ENCODE data around the gene LONRF2.
"Not testable (repeated sequence)": the region's sequence is repeated elsewhere in the genome, so short reads cannot be mapped to it uniquely, and the experiment has no call there.

The LONRF2 gene

DNA sequence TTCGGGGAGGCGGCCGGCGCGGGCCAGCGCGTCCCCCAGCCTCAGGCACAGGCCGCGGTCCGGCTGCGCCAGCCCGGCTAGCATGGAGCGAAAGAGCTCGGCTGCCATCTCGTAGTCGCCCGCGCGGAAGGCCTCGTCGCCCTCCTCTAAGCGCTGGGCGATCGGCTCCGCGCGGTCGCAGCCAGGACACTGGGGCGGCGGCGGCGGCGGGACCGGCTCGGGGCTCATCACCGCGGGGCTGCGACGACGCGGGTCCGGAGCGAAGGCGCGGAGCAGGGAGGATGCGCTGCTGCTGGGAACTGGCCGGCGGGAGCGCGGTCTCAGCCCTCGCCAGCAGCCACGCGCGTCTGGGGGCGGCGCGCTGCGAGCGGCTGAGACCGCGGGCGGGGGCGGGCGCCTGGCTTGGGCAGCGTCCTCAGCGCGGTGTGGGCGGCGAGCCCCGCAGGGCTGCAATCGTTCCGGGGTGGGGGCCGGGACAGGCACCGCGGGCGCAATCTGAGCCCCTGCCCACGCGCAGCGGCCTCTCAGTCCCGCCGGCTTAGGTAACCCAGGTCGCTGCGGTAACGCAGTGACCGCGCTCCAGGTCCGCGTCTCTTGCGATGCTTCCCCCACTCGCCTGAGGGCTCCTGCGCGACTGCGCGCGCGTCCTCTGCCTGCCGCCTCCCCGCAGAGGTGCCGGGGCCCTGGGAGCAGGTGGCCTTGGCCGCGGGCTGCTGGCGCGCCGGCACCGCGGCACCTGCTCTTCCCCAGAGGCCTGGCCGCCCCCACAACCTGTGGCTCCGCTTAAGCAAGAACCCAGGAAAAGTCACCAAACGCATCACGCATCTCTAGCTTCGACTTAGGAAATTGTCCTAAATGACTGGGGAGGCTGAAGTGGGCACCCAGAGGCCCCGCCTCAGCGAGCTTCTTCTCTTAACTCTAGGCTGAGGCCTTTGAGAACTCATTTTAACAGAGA, at the start of gene LONRF2:
LONRF2 (minus strand) TSS at position 636 of the 955 bp plus-strand sequence; CDS start at position 228, 408 bp downstream.
- H2AFZ ChIP-seq (ENCODE audit: low read depth, low read length) = no peak within 1 kb of the TSS
- H3K4me1 ChIP-seq (ENCODE audit: low read length) = no peaks in the 10 kb centered on the region
- peaks cover 8% of the 10 kb centered on the region; the same call in 1 of the 2 replicates for H3K9me3 ChIP-seq (ENCODE audit: insufficient read depth, low read length)
- no peaks in the 10 kb centered on the region for H3K79me2 ChIP-seq (ENCODE audit: low read length)
- H3K4me3 ChIP-seq (ENCODE audit: low read length) = peak within 1 kb of the TSS; percentile 76
- peaks cover 10% of the 10 kb centered on the region; the same call in 1 of the 2 replicates for H3K27me3 ChIP-seq (ENCODE audit: low read depth, low read length)
- no peaks in the 10 kb centered on the region for H4K20me1 ChIP-seq (ENCODE audit: insufficient read depth, low read length)
- peaks cover 5% of the 10 kb centered on the region for H3K36me3 ChIP-seq (replicated peaks; ENCODE audit: low read depth, low read length)
- H3K27ac ChIP-seq (ENCODE audit: low read length) = no peak within 1 kb of the TSS
- H3K9ac ChIP-seq (ENCODE audit: low read length) = peak within 1 kb of the TSS; percentile 45; the same call in 1 of the 2 replicates
- peak within 1 kb of the TSS; percentile 53 for H3K4me2 ChIP-seq (ENCODE audit: low read length)
- TF ChIP-seq EZH2phosphoT487 (IDR thresholded peaks at IDR 0.05; ENCODE audit: low read depth) = no peak
- TF ChIP-seq, protein P1, sequence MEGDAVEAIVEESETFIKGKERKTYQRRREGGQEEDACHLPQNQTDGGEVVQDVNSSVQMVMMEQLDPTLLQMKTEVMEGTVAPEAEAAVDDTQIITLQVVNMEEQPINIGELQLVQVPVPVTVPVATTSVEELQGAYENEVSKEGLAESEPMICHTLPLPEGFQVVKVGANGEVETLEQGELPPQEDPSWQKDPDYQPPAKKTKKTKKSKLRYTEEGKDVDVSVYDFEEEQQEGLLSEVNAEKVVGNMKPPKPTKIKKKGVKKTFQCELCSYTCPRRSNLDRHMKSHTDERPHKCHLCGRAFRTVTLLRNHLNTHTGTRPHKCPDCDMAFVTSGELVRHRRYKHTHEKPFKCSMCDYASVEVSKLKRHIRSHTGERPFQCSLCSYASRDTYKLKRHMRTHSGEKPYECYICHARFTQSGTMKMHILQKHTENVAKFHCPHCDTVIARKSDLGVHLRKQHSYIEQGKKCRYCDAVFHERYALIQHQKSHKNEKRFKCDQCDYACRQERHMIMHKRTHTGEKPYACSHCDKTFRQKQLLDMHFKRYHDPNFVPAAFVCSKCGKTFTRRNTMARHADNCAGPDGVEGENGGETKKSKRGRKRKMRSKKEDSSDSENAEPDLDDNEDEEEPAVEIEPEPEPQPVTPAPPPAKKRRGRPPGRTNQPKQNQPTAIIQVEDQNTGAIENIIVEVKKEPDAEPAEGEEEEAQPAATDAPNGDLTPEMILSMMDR (IDR thresholded peaks at IDR 0.05; ENCODE audit: low read depth, low read length) = no peak

DNA sequence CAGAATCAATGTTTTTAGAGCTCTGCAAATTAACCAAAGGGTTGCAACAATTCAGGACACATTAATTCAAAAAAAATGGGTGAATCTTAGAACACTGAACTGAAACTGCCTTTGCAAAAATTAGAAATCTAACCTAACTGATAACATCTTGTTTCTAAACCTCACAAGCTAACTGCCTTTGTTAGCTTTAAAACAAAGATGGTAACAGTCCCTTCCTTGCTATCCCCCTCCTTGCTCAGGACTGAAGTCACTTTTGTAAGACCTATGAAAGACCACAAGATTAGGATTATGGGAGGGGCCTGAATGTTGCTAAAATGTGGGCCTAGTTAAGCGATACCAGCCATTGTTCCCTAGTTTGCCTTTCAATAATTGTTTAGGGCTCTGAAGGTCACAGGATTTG, 44.9 kb upstream of the LONRF2 start:
- Histone ChIP-seq H3K9ac (ENCODE audit: low read length) (no peak overlapping the region), H3K4me2 (ENCODE audit: low read length) (no peak overlapping the region), H3K27ac (ENCODE audit: low read length) (no peak overlapping the region), H3K36me3 (replicated peaks; ENCODE audit: low read depth, low read length) (peaks cover 6% of the 10 kb centered on the region), H3K27me3 (ENCODE audit: low read depth, low read length) (no peaks in the 10 kb centered on the region), H2AFZ (ENCODE audit: low read depth, low read length) (no peak overlapping the region), H4K20me1 (ENCODE audit: insufficient read depth, low read length) (no peaks in the 10 kb centered on the region), H3K79me2 (ENCODE audit: low read length) (no peaks in the 10 kb centered on the region), H3K4me1 (ENCODE audit: low read length) (no peaks in the 10 kb centered on the region), H3K9me3 (ENCODE audit: insufficient read depth, low read length) (peaks cover 16% of the 10 kb centered on the region; the same call in 1 of the 2 replicates), H3K4me3 (ENCODE audit: low read length) (no peak overlapping the region)
- TF ChIP-seq, protein P1 (IDR thresholded peaks at IDR 0.05; ENCODE audit: low read depth, low read length) = no peak
- no peak for TF ChIP-seq EZH2phosphoT487 (IDR thresholded peaks at IDR 0.05; ENCODE audit: low read depth)

DNA sequence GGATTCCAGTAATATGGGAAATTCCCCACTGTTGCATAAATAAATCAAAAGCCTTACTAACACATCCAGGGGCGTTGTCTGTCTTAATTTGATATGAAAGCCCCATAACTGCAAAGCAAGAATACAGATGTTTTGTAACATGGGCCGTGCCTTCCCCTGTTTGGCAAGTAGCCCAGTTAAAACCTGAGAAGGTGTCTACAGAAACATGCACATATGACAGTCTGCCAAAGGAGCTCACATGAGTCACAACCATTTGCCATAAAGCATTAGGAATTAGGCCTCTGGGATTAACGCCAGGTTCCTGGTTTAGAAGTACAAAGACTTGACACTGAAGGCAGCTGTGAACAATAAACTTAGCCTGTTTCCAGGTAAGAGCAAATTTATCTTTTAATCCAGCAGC, 43.1 kb upstream of the LONRF2 start:
- Histone ChIP-seq H3K4me1 (ENCODE audit: low read length) (no peaks in the 10 kb centered on the region), H3K4me2 (ENCODE audit: low read length) (no peak overlapping the region), H3K36me3 (replicated peaks; ENCODE audit: low read depth, low read length) (peaks cover 6% of the 10 kb centered on the region), H3K27ac (ENCODE audit: low read length) (no peak overlapping the region), H2AFZ (ENCODE audit: low read depth, low read length) (no peak overlapping the region), H3K4me3 (ENCODE audit: low read length) (no peak overlapping the region), H3K27me3 (ENCODE audit: low read depth, low read length) (no peaks in the 10 kb centered on the region), H3K9me3 (ENCODE audit: insufficient read depth, low read length) (peaks cover 10% of the 10 kb centered on the region; the same call in 1 of the 2 replicates), H4K20me1 (ENCODE audit: insufficient read depth, low read length) (no peaks in the 10 kb centered on the region), H3K79me2 (ENCODE audit: low read length) (no peaks in the 10 kb centered on the region), H3K9ac (ENCODE audit: low read length) (no peak overlapping the region)
- no peak for TF ChIP-seq EZH2phosphoT487 (IDR thresholded peaks at IDR 0.05; ENCODE audit: low read depth)
- TF ChIP-seq, protein P1 (IDR thresholded peaks at IDR 0.05; ENCODE audit: low read depth, low read length) = no peak

DNA sequence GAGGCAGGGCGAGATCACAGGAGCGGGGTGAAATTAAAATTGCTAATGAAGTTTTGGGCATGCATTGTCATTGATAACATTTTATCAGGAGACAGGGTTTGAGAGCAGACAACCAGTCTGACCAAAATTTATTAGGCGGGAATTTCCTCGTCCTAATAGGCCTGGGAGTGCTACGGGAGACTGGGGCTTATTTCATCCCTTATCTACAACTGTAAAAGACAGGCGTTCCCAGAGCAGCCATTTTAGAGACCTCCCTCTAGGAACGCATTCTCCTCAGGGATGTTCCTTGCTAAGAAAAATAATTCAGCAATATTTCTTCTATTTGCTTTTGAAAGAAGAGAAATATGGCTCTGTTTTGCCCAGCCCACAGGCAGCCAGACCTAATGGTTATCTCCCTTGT, 40.0 kb upstream of the LONRF2 start:
- H4K20me1 ChIP-seq (ENCODE audit: insufficient read depth, low read length); H3K79me2 ChIP-seq (ENCODE audit: low read length); H3K4me2 ChIP-seq (ENCODE audit: low read length); H3K9me3 ChIP-seq (ENCODE audit: insufficient read depth, low read length); H3K4me1 ChIP-seq (ENCODE audit: low read length); H2AFZ ChIP-seq (ENCODE audit: low read depth, low read length); H3K36me3 ChIP-seq (replicated peaks; ENCODE audit: low read depth, low read length); H3K4me3 ChIP-seq (ENCODE audit: low read length); H3K27me3 ChIP-seq (ENCODE audit: low read depth, low read length); H3K9ac ChIP-seq (ENCODE audit: low read length); H3K27ac ChIP-seq (ENCODE audit: low read length): not testable (repeated sequence)

Measured in OCI-LY3 (cell line).